Lower leg skin (tissue), 4 donors: ENCODE measurements around the gene RGS7. TPM values are rescaled to one million over a fixed set of nuclear protein-coding genes. Genes with fewer than 3 reads are reported as not detected.
"Not testable (repeated sequence)": the region's sequence is repeated elsewhere in the genome, so short reads cannot be mapped to it uniquely, and the experiment has no call there.

Source experiments
- DNase-seq, 2 donors: peaks; one replicate each; pipeline ENCODE4 v3.0.0-alpha.2; 2019; ENCODE audit warnings: low spot score in 2 of 2
- H3K4me3 ChIP-seq: fragments of 200-600 bp; sonication (generic); 2 replicates; pipeline ENCODE4 v1.5.1; 2017; ENCODE audit warnings: mild to moderate bottlenecking, low read depth; ENCODE audit not compliant: poor library complexity, severe bottlenecking
- CTCF ChIP-seq, 3 donors: fragments of 450-650 bp; IDR thresholded peaks; one replicate each; pipeline ENCODE4 v1.5.1; 2016; ENCODE audit warnings: antibody characterized with exemption in 3 of 3, mild to moderate bottlenecking in 3 of 3, moderate library complexity in 2 of 3
- POLR2A ChIP-seq, 2 donors: fragments of 450-650 bp; IDR thresholded peaks; one replicate each; pipeline ENCODE4 v1.6.1; 2016 to 2017; ENCODE audit warnings: antibody characterized with exemption in 2 of 2, mild to moderate bottlenecking in 1 of 2, moderate library complexity in 1 of 2
- WGBS, 2 donors: methylation state at CpG; one replicate each; pipeline ENCODE4 v1.1.5; 2018; 5-methylcytosine and 5-hydroxymethylcytosine counted together
- intact Hi-C: fragments of 100-400 bp; cut with DNase I; formaldehyde crosslinking; loops from one replicate; pipeline ENCODE4 v1.15.0; 2023; ENCODE audit warnings: low total_unique reads
- total RNA-seq, 4 donors: library from RNA; depleted of rRNA; stranded (reverse); fragments of >200 nt; gene quantifications; one replicate each; pipeline ENCODE4 v1.1.0, GENCODE V29; 2016

The RGS7 gene
- total RNA-seq, 4 donors from 2014 or later: not detected

DNA sequence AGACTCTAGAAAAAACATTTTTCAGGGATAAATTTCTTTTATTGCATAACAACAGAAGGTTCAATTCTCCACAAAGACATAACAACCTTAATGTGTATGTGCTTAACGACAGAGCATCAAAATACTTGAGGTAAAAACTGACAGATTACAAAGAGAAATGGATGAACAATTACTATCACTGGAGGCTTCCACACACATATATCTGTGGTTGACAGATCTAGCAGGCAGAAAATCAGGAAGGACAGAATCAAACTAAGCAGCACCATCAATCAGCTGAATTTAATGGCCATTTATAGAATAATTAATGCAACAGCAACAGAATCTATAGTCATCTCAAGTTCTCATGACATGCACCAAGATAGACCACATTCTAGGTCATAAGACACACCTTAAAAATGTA is 439.0 kb downstream of the RGS7 start:
- TF ChIP-seq POLR2A (IDR thresholded peaks at IDR 0.05) (no peak), CTCF (IDR thresholded peaks at IDR 0.05) (no peak)
- intact Hi-C loops: no loop called here
- WGBS, 2 donors: 60 to 82% methylated on average over 1 of the region's 1 CpG
- no peak overlapping the region for H3K4me3 ChIP-seq
- DNase-seq: no peak

- H3K4me3 ChIP-seq: no peak overlapping the region
- 44 to 45% methylated on average over 1 of the region's 1 CpG for WGBS, 2 donors
- TF ChIP-seq POLR2A (IDR thresholded peaks at IDR 0.05): no peak
- TF ChIP-seq CTCF (IDR thresholded peaks at IDR 0.05): no peak
- DNase-seq: no peak
- intact Hi-C loops: no loop called here
These were observed 442.5 kb downstream of the RGS7 start for GRCh38 chr1:240914506-240914905.

DNA sequence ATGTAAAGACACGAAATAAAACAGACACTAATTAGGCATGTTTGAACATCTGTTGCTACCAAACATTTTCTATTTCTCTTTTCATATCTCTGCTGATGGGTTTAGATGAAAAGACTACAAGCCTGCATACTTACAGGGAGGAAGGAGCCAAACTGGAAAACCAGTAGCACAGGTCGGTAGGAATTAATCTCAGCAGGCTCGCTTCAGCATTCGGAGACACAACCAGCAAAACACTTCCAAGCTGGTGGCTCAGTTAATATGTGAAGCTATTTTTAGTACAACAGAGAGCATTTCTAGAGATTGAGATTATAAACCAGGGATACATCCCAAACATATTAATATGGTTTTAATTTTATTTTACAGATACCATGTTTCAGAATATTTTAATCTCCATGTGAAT is 444.2 kb downstream of the RGS7 start:
- no peak overlapping the region for H3K4me3 ChIP-seq
- TF ChIP-seq CTCF (IDR thresholded peaks at IDR 0.05) (no peak), POLR2A (IDR thresholded peaks at IDR 0.05) (no peak)
- intact Hi-C loops: no loop called here
- DNase-seq: no peak
- 44 to 50% methylated on average over 4 of the region's 4 CpGs for WGBS, 2 donors

- intact Hi-C loops: no loop called here
- no peak overlapping the region for H3K4me3 ChIP-seq
- DNase-seq: no peak
- WGBS, 2 donors: 86 to 87% methylated on average over 12 of the region's 12 CpGs
- no peak for TF ChIP-seq CTCF (IDR thresholded peaks at IDR 0.05)
- TF ChIP-seq POLR2A (IDR thresholded peaks at IDR 0.05): no peak
These were observed 447.1 kb downstream of the RGS7 start for GRCh38 chr1:240909701-240910457.

DNA sequence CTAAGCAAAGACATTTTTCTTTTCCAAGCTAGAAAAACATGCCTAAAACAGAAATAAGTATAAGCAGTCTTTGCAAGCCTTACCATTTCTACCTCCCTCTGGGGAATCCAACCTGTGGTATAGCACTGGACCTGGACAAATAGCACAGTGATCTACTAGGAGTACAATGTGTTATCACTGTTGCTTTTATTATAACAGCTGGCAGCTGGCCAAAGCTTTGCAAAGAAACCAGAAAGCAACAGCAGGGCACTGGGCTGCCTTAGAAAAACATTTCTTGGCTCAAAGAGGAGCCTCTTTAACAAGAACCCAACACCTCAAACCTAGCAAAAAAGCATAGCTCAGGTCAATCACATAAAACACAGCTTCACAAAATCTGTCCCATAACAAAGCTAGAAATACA is 450.5 kb downstream of the RGS7 start:
- intact Hi-C loops: no loop called here
- TF ChIP-seq CTCF (IDR thresholded peaks at IDR 0.05) (no peak), POLR2A (IDR thresholded peaks at IDR 0.05) (no peak)
- no peak overlapping the region for H3K4me3 ChIP-seq
- DNase-seq: no peak

GRCh38 chr1:240905225-240905765 is 451.7 kb downstream of the RGS7 start:
- DNase-seq: no peak
- WGBS, 2 donors: 86 to 89% methylated on average over 6 of the region's 6 CpGs
- TF ChIP-seq POLR2A (IDR thresholded peaks at IDR 0.05): no peak
- no peak for TF ChIP-seq CTCF (IDR thresholded peaks at IDR 0.05)
- intact Hi-C loops: no loop called here
- H3K4me3 ChIP-seq: no peak overlapping the region

DNA sequence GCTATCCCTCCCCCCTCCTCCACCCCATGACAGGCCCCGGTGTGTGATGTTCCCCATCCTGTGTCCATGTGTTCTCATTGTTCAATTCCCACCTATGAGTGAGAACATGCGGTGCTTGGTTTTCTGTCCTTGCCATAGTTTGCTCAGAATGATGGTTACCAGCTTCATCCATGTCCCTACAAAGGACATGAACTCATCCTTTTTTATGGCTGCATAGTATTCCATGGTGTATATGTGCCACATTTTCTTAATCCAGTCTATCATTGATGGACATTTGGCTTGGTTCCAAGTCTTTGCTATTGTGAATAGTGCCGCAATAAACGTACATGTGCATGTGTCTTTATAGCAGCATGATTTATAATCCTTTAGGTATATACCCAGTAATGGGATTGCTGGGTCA is 461.6 kb downstream of the RGS7 start:
- DNase-seq, intact Hi-C loops, H3K4me3 ChIP-seq: not testable (repeated sequence)
- WGBS, 2 donors: 93 to 94% methylated on average over 4 of the region's 4 CpGs
